ENCODE results near the gene GPD1. TPM values are rescaled to one million over a fixed set of nuclear protein-coding genes. Genes with fewer than 3 reads are reported as not detected.

Gene GPD1
- total RNA-seq, 1 donor = not detected

GRCh38 chr12:50057000-50057841, 46.6 kb upstream of the GPD1 start, which contains the start of gene ASIC1:
Gene ASIC1 (plus strand): TSS chr12:50057596. CDS start chr12:50058767, 1,171 bp downstream.
- Histone ChIP-seq H3K27ac (ENCODE audit: low read depth, low read length) (no peak within 1 kb of the TSS), H3K27me3 (ENCODE audit: insufficient read depth, low read length) (peaks cover 24% of the 10 kb centered on the region), H3K4me2 (ENCODE audit: insufficient read depth, low read length) (peak within 1 kb of the TSS; percentile 91), H3K36me3 (ENCODE audit: insufficient read depth, low read length) (no peaks in the 10 kb centered on the region), H3K9me3 (ENCODE audit: low read depth, low read length) (no peaks in the 10 kb centered on the region), H3K4me1 (ENCODE audit: insufficient read depth, low read length) (peaks cover 6% of the 10 kb centered on the region), H2AFZ (ENCODE audit: low read length) (peak within 1 kb of the TSS; percentile 79), H3K79me2 (ENCODE audit: insufficient read depth, low read length) (no peaks in the 10 kb centered on the region), H3K4me3 (ENCODE audit: insufficient read depth, low read length) (peak within 1 kb of the TSS; percentile 71), H4K20me1 (ENCODE audit: insufficient read depth, low read length) (peaks cover 3% of the 10 kb centered on the region)
- TF ChIP-seq CTCF (IDR thresholded peaks at IDR 0.05; ENCODE audit: extremely low read depth, low read depth, low read length) = no peak
- DNase-seq (ENCODE audit: insufficient read length, low spot score, missing footprints) = peak; percentile 98

GRCh38 chr12:50057896-50058670, 45.7 kb upstream of the GPD1 start:
- Histone ChIP-seq H3K4me2 (ENCODE audit: insufficient read depth, low read length) (peak overlapping the region; percentile 91), H3K4me1 (ENCODE audit: insufficient read depth, low read length) (peaks cover 6% of the 10 kb centered on the region)

GRCh38 chr12:50058743-50059312, 45.0 kb upstream of the GPD1 start:
- Histone ChIP-seq H2AFZ (ENCODE audit: low read length) (no peak overlapping the region), H3K4me2 (ENCODE audit: insufficient read depth, low read length) (no peak overlapping the region)

More at GRCh38 chr12:50057896-50058670, 45.7 kb upstream of the GPD1 start:
- Histone ChIP-seq H3K27me3 (ENCODE audit: insufficient read depth, low read length) (peaks cover 15% of the 10 kb centered on the region), H3K79me2 (ENCODE audit: insufficient read depth, low read length) (no peaks in the 10 kb centered on the region), H3K4me3 (ENCODE audit: insufficient read depth, low read length) (peak overlapping the region; percentile 71), H4K20me1 (ENCODE audit: insufficient read depth, low read length) (peaks cover 3% of the 10 kb centered on the region), H2AFZ (ENCODE audit: low read length) (no peak overlapping the region), H3K36me3 (ENCODE audit: insufficient read depth, low read length) (no peaks in the 10 kb centered on the region), H3K27ac (ENCODE audit: low read depth, low read length) (no peak overlapping the region), H3K9me3 (ENCODE audit: low read depth, low read length) (no peaks in the 10 kb centered on the region)
- DNase-seq (ENCODE audit: insufficient read length, low spot score, missing footprints) = peak; percentile 83
- no peak for TF ChIP-seq CTCF (IDR thresholded peaks at IDR 0.05; ENCODE audit: extremely low read depth, low read depth, low read length)

More at GRCh38 chr12:50058743-50059312, 45.0 kb upstream of the GPD1 start:
- H3K27me3 ChIP-seq (ENCODE audit: insufficient read depth, low read length) = peaks cover 11% of the 10 kb centered on the region
- H3K27ac ChIP-seq (ENCODE audit: low read depth, low read length) = no peak overlapping the region
- DNase-seq (ENCODE audit: insufficient read length, low spot score, missing footprints) = peak; percentile 31
- H3K79me2 ChIP-seq (ENCODE audit: insufficient read depth, low read length) = no peaks in the 10 kb centered on the region
- H4K20me1 ChIP-seq (ENCODE audit: insufficient read depth, low read length) = peaks cover 3% of the 10 kb centered on the region
- no peak overlapping the region for H3K4me3 ChIP-seq (ENCODE audit: insufficient read depth, low read length)
- no peaks in the 10 kb centered on the region for H3K9me3 ChIP-seq (ENCODE audit: low read depth, low read length)
- no peaks in the 10 kb centered on the region for H3K36me3 ChIP-seq (ENCODE audit: insufficient read depth, low read length)
- H3K4me1 ChIP-seq (ENCODE audit: insufficient read depth, low read length) = peaks cover 6% of the 10 kb centered on the region
- TF ChIP-seq CTCF (IDR thresholded peaks at IDR 0.05; ENCODE audit: extremely low read depth, low read depth, low read length) = no peak

Measured in osteoblast (primary cell).